ENCODE data around the gene POLE2.
"Not testable (repeated sequence)": the region's sequence is repeated elsewhere in the genome, so short reads cannot be mapped to it uniquely, and the experiment has no call there.

Gene POLE2

DNA sequence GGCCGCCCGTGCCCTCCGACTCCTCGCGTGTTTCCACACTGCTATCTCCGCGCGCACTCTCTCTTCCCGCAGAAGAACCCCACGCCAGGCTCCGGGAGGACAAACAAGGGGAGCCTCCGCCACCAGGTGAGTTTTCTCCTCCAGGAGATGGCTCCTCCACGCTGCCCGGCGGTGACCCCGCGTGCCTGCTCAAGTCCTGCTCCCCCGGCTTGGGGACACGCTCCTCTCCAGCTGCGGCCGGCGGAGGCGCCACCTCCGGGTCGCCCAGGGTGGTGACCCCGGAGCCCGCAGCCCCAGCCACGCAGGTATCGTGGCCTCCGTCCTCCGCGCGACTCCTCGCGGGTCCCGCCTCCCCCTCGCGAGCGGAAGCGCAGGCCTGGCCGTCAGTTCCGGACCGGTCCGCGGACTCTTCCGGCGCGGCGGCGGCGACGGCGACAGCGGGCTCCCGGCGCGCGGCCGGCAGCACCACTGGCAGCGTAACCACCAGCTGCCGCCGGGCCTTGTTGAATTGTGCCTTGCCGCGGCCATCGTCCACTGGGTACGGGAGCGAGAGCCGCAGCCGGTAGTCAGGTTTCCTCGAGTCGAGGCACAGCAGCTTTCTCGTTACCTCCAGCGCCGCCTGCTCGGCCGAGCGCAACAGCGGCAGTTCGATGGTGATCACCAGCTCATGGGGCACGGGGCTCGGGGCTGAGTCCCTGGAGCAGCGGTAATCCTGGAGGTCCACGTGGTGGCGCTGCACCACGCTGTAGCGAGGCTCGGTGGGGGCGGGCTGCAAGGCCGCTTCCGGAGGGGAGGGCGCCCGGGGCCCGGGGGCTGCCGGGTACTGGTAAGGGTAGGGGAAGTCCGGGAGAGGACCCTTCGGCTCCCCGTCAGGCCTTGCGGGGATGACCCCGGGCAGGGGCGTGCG lies 54.1 kb downstream of the POLE2 start:
- peak overlapping the region; percentile 85 for H3K4me3 ChIP-seq (ENCODE audit: low read depth, low read length)
- no peaks in the 10 kb centered on the region for H3K27me3 ChIP-seq (ENCODE audit: control insufficient read depth, insufficient read depth, low read length)
- H3K4me1 ChIP-seq (ENCODE audit: control insufficient read depth, insufficient read depth, low read length) = peaks cover 5% of the 10 kb centered on the region
- H3K36me3 ChIP-seq (ENCODE audit: control insufficient read depth, insufficient read depth, low read length) = peaks cover 34% of the 10 kb centered on the region
- no peaks in the 10 kb centered on the region for H3K9me3 ChIP-seq (ENCODE audit: control insufficient read depth, insufficient read depth, low read length)
- peak overlapping the region; percentile 95 for H3K9ac ChIP-seq (ENCODE audit: low read depth, low read length)
- peak overlapping the region; percentile 99 for H3K27ac ChIP-seq (ENCODE audit: low read depth, low read length)

DNA sequence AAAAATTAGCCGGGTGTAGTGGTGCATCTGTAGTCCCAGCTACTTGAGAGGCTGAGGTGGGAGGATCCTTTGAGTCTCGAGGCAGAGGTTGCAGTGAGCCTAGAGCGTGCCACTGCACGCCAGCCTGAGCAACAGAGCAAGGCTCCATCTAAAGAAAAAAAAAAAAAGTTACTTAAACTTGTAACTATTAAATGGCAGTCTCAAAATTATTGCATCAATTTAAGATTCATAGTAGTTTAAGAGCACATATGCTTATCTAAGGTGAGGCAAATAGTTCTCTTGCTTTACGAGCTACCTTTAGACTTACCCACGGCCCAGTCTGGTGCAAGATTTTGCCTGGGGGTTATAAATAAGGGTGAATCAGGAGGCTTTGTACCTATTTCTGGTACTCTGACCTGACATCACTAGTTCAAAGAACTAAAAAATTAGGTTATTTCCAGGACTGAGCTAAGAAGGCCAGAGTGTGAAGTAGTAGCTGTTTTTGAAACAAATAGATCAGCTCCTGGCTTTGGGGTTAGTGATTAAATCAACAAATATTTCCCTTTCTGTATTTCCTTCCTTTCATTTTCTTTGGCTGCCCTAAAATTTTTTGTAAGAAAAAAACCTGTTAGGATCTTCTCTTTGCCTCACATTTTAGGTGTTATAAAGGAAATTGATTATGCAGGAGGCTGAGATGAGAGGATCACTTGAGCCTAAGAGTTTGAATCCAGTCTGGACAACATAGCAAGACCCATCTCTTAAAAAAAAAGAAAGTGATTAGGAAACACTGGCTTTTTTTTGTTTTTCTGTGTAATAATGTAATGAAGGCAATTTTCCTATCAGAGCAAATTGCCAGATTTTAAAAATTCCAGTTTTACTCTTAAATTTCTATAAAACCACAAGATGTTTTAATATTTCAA lies 63.8 kb downstream of the POLE2 start:
- no peak overlapping the region for H3K9ac ChIP-seq (ENCODE audit: low read depth, low read length)
- no peaks in the 10 kb centered on the region for H3K9me3 ChIP-seq (ENCODE audit: control insufficient read depth, insufficient read depth, low read length)
- H3K36me3 ChIP-seq (ENCODE audit: control insufficient read depth, insufficient read depth, low read length) = peaks cover 53% of the 10 kb centered on the region
- no peak overlapping the region for H3K27ac ChIP-seq (ENCODE audit: low read depth, low read length)
- H3K4me1 ChIP-seq (ENCODE audit: control insufficient read depth, insufficient read depth, low read length) = peaks cover 13% of the 10 kb centered on the region
- no peak overlapping the region for H3K4me3 ChIP-seq (ENCODE audit: low read depth, low read length)
- H3K27me3 ChIP-seq (ENCODE audit: control insufficient read depth, insufficient read depth, low read length) = no peaks in the 10 kb centered on the region

GRCh38 chr14:49623387-49623786 lies 64.6 kb downstream of the POLE2 start:
- Histone ChIP-seq H3K27ac (ENCODE audit: low read depth, low read length) (no peak overlapping the region), H3K36me3 (ENCODE audit: control insufficient read depth, insufficient read depth, low read length) (peaks cover 58% of the 10 kb centered on the region)

DNA sequence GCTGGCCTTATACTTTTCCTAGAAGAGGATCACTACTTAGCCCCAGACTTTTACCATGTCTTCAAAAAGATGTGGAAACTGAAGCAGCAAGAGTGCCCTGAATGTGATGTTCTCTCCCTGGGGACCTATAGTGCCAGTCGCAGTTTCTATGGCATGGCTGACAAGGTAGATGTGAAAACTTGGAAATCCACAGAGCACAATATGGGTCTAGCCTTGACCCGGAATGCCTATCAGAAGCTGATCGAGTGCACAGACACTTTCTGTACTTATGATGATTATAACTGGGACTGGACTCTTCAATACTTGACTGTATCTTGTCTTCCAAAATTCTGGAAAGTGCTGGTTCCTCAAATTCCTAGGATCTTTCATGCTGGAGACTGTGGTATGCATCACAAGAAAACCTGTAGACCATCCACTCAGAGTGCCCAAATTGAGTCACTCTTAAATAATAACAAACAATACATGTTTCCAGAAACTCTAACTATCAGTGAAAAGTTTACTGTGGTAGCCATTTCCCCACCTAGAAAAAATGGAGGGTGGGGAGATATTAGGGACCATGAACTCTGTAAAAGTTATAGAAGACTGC lies 65.9 kb downstream of the POLE2 start:
- peaks cover 17% of the 10 kb centered on the region for H3K4me1 ChIP-seq (ENCODE audit: control insufficient read depth, insufficient read depth, low read length)
- no peaks in the 10 kb centered on the region for H3K9me3 ChIP-seq (ENCODE audit: control insufficient read depth, insufficient read depth, low read length)
- no peak overlapping the region for H3K27ac ChIP-seq (ENCODE audit: low read depth, low read length)
- H3K4me3 ChIP-seq (ENCODE audit: low read depth, low read length) = peak overlapping the region; percentile 99
- H3K27me3 ChIP-seq (ENCODE audit: control insufficient read depth, insufficient read depth, low read length) = no peaks in the 10 kb centered on the region
- peaks cover 58% of the 10 kb centered on the region for H3K36me3 ChIP-seq (ENCODE audit: control insufficient read depth, insufficient read depth, low read length)
- no peak overlapping the region for H3K9ac ChIP-seq (ENCODE audit: low read depth, low read length)

More at GRCh38 chr14:49623387-49623786, 64.6 kb downstream of the POLE2 start:
- no peak overlapping the region for H3K4me3 ChIP-seq (ENCODE audit: low read depth, low read length)
- no peak overlapping the region for H3K9ac ChIP-seq (ENCODE audit: low read depth, low read length)
- H3K9me3 ChIP-seq (ENCODE audit: control insufficient read depth, insufficient read depth, low read length) = no peaks in the 10 kb centered on the region
- peaks cover 17% of the 10 kb centered on the region for H3K4me1 ChIP-seq (ENCODE audit: control insufficient read depth, insufficient read depth, low read length)
- H3K27me3 ChIP-seq (ENCODE audit: control insufficient read depth, insufficient read depth, low read length) = no peaks in the 10 kb centered on the region

GRCh38 chr14:49621114-49621881 lies 66.7 kb downstream of the POLE2 start:
- Histone ChIP-seq H3K27me3 (ENCODE audit: control insufficient read depth, insufficient read depth, low read length) (no peaks in the 10 kb centered on the region), H3K4me3 (ENCODE audit: low read depth, low read length) (peak overlapping the region; percentile 99), H3K36me3 (ENCODE audit: control insufficient read depth, insufficient read depth, low read length) (peaks cover 50% of the 10 kb centered on the region), H3K4me1 (ENCODE audit: control insufficient read depth, insufficient read depth, low read length) (peaks cover 17% of the 10 kb centered on the region), H3K27ac (ENCODE audit: low read depth, low read length) (no peak overlapping the region), H3K9me3 (ENCODE audit: control insufficient read depth, insufficient read depth, low read length) (no peaks in the 10 kb centered on the region), H3K9ac (ENCODE audit: low read depth, low read length) (peak overlapping the region; percentile 46; the same call in 1 of the 2 replicates)

DNA sequence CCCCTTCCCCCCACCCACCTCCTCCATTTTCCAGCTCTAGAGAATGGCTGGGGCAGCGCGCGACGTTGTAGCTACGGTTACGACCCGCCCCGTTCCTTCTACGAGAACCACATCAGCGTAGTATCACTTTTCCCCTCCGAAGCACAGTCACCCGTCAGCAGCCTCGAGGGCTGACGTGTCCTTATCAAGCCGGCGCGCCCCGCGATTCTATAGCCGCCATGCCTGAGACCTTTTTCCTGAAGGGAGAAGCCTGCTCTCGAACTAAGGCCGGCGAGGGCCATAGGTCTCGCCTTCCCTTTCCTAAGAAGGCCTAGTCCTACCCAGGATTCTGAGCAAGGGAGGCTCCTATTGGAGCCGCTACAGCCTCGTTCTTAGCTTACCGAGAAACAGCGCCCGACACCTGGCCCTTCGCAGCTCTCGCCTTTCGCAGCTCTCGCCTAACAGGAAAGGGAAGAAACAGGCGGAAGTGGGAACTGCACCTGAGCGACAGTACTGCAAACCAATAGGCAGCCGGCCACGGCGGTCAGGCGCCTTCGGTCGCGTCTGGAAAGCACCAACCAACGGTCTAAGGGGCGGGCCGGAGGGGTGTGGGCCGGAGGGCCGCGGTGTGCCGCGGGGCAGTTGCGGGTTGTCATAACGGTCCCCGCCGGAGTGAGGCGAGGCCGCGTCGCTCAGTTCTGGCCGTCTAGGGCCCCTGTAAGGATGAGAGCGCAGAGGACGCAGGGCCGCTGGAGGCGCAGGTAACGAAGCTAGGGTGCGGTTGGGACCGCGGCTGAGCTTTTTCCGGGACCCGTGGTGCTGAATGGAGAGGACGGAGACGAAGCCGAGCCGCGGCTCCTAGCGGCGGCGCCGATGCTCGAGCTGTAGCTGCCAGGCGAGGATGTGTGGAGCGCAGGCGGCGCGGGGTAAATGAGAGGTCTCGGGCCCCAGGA lies 67.6 kb downstream of the POLE2 start, which contains the start of the genes MGAT2 and RPL36AL:
Gene MGAT2 (plus strand): TSS at position 618 of the 932 bp plus-strand sequence. CDS start 470 bp downstream, outside the sequence.
Gene RPL36AL (minus strand): TSS at position 445 of the 932 bp plus-strand sequence. CDS start 1,522 bp downstream, outside the sequence.
- Histone ChIP-seq H3K4me3 (ENCODE audit: low read depth, low read length) (peak within 1 kb of the TSS; percentile 99), H3K9ac (ENCODE audit: low read depth, low read length) (peak within 1 kb of the TSS; percentile 95), H3K36me3 (ENCODE audit: control insufficient read depth, insufficient read depth, low read length) (peaks cover 41% of the 10 kb centered on the region), H3K27ac (ENCODE audit: low read depth, low read length) (peak within 1 kb of the TSS; percentile 94), H3K4me1 (ENCODE audit: control insufficient read depth, insufficient read depth, low read length) (peaks cover 17% of the 10 kb centered on the region), H3K27me3 (ENCODE audit: control insufficient read depth, insufficient read depth, low read length) (no peaks in the 10 kb centered on the region), H3K9me3 (ENCODE audit: control insufficient read depth, insufficient read depth, low read length) (no peaks in the 10 kb centered on the region)

DNA sequence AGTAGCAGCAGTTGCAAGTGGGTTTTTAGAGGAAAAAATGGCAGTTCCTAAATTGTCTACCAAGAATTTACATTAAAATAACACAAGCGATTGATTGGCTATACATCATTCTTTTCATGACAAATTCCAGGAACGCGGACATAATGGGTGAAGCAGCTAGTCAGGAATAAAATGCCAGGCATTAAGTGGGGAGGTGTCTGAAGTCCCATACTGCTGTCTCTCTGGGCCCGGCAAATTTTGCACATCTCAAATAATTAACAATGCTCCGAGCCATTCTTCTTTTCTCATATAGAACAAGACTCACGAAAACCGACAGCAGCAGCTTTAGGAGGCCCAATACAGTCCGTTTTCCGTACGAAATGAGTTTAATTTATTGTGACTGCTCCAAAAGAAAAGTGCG lies 68.3 kb downstream of the POLE2 start:
- Histone ChIP-seq H3K4me1 (ENCODE audit: control insufficient read depth, insufficient read depth, low read length) (peaks cover 17% of the 10 kb centered on the region), H3K27ac (ENCODE audit: low read depth, low read length) (peak overlapping the region; percentile 94), H3K27me3 (ENCODE audit: control insufficient read depth, insufficient read depth, low read length) (no peaks in the 10 kb centered on the region), H3K4me3 (ENCODE audit: low read depth, low read length) (peak overlapping the region; percentile 99), H3K9me3 (ENCODE audit: control insufficient read depth, insufficient read depth, low read length) (no peaks in the 10 kb centered on the region), H3K36me3 (ENCODE audit: control insufficient read depth, insufficient read depth, low read length) (peaks cover 34% of the 10 kb centered on the region), H3K9ac (ENCODE audit: low read depth, low read length) (peak overlapping the region; percentile 95)

DNA sequence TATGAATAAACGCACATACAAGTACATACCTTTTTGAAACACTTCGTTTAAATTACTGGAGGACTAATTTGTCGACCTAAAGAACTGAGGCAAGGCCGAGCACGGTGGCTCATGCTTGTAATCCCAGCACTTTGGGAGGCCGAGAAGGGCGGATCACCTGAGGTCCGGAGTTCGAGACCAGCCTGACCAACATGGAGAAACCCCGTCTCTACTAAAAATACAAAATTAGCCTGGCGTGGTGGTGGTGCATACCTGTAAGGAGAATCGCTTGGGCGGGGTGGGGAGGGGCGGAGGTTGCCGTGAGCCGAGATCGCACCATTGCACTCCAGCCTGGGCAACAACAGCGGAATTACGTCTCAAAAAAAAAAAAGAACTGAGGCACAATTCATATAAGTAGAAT lies 68.7 kb downstream of the POLE2 start:
- peak overlapping the region; percentile 94 for H3K27ac ChIP-seq (ENCODE audit: low read depth, low read length)
- H3K36me3 ChIP-seq (ENCODE audit: control insufficient read depth, insufficient read depth, low read length) = peaks cover 34% of the 10 kb centered on the region
- H3K4me1 ChIP-seq (ENCODE audit: control insufficient read depth, insufficient read depth, low read length) = peaks cover 17% of the 10 kb centered on the region
- H3K4me3 ChIP-seq (ENCODE audit: low read depth, low read length) = peak overlapping the region; percentile 99
- H3K9ac ChIP-seq (ENCODE audit: low read depth, low read length) = peak overlapping the region; percentile 95; the same call in 1 of the 2 replicates
- H3K9me3 ChIP-seq (ENCODE audit: control insufficient read depth, insufficient read depth, low read length); H3K27me3 ChIP-seq (ENCODE audit: control insufficient read depth, insufficient read depth, low read length): not testable (repeated sequence)

GRCh38 chr14:49617852-49618519 lies 70.0 kb downstream of the POLE2 start:
- no peaks in the 10 kb centered on the region for H3K9me3 ChIP-seq (ENCODE audit: control insufficient read depth, insufficient read depth, low read length)
- no peak overlapping the region for H3K27ac ChIP-seq (ENCODE audit: low read depth, low read length)
- peaks cover 34% of the 10 kb centered on the region for H3K36me3 ChIP-seq (ENCODE audit: control insufficient read depth, insufficient read depth, low read length)
- H3K4me3 ChIP-seq (ENCODE audit: low read depth, low read length) = no peak overlapping the region
- H3K9ac ChIP-seq (ENCODE audit: low read depth, low read length) = no peak overlapping the region
- H3K27me3 ChIP-seq (ENCODE audit: control insufficient read depth, insufficient read depth, low read length) = no peaks in the 10 kb centered on the region
- H3K4me1 ChIP-seq (ENCODE audit: control insufficient read depth, insufficient read depth, low read length) = peaks cover 15% of the 10 kb centered on the region
